GM12878 (cell line): Measurements from ENCODE around the gene CLCNKA. TPM values are rescaled to one million over a fixed set of nuclear protein-coding genes. Genes with fewer than 3 reads are reported as not detected.
"Not testable (repeated sequence)": the region's sequence is repeated elsewhere in the genome, so short reads cannot be mapped to it uniquely, and the experiment has no call there.

Source experiments
- ATAC-seq: fragments of 200-7000 bp; cut with Tn5 transposase; 3 replicates; pipeline ENCODE4 v1.9.1; 2020; ENCODE audit warnings: mild to moderate bottlenecking, moderate library complexity
- BruUV-seq: library from RNA; stranded (reverse); fragments of 400-500 nt; replicated peaks from 2 replicates; lab custom pipeline; 2021; lab: Mats Ljungman, UMichigan
- CTCF ChIA-PET: fragments of 300-600 bp; sonication (Branson Sonifier 250); formaldehyde crosslinking; extraction: SDS; loops from one replicate; lab custom pipeline; 2021; ENCODE audit warnings: inconsistent platforms; lab: Yijun Ruan, JAX
- POLR2A ChIA-PET: fragments of 350-600 bp; formaldehyde crosslinking; extraction: SDS; loops from one replicate; lab custom pipeline; 2021; ENCODE audit warnings: inconsistent platforms; lab: Charles Lee
- RAD21 ChIA-PET: fragments of 300-600 bp; sonication (Branson Sonifier 250); formaldehyde crosslinking; loops from one replicate; lab custom pipeline; 2023; ENCODE audit warnings: antibody characterized with exemption; ENCODE audit not compliant: unreplicated experiment; lab: Charles Lee
- SMC1A ChIA-PET: fragments of 300-600 bp; sonication (Branson Sonifier 250); formaldehyde crosslinking; loops from one replicate; lab custom pipeline; 2023; ENCODE audit not compliant: unreplicated experiment, uncharacterized antibody; lab: Charles Lee
- DNase-seq: peaks from one replicate; pipeline ENCODE4 v3.0.0-alpha.2; 2011; ENCODE audit warnings: low read depth, low spot score
- FAIRE-seq: peaks from 3 replicates; lab custom pipeline; 2011; peaks lifted over from hg19 to GRCh38; lab: Jason Lieb, UNC
- H2AFZ ChIP-seq: 2 replicates; pipeline ENCODE4 v1.6.0; 2011; ENCODE audit warnings: low read depth, low read length, control low read depth; ENCODE audit not compliant: control insufficient read depth
- H3K27ac ChIP-seq: 2 replicates; pipeline ENCODE4 v1.5.1; 2011; ENCODE audit warnings: control low read depth; ENCODE audit not compliant: control insufficient read depth, insufficient read depth
- H3K27me3 ChIP-seq, 2 experiments: replicated peaks in 1 of 2; 2 replicates each; pipeline versions ENCODE4 v1.6.0 to v1.6.1; 2011; ENCODE audit warnings: low read length in 1 of 2; ENCODE audit not compliant: control insufficient read depth in 2 of 2, insufficient read depth in 2 of 2
- H3K36me3 ChIP-seq, 2 experiments: 2 replicates each; pipeline ENCODE4 v1.5.1; 2011; ENCODE audit warnings: low read length in 1 of 2; ENCODE audit not compliant: control insufficient read depth in 2 of 2, insufficient read depth in 2 of 2
- H3K4me1 ChIP-seq: 2 replicates; pipeline ENCODE4 v1.6.1; 2011; ENCODE audit warnings: mild to moderate bottlenecking, low read length, moderate library complexity, mixed read lengths; ENCODE audit not compliant: control insufficient read depth, insufficient read depth
- H3K4me2 ChIP-seq: 2 replicates; pipeline ENCODE4 v1.6.0; 2011; ENCODE audit warnings: control low read depth; ENCODE audit not compliant: control insufficient read depth, insufficient read depth
- H3K4me3 ChIP-seq: fragments of 200-600 bp; sonication (generic); 2 replicates; pipeline ENCODE4 v1.5.1; 2016
- H3K79me2 ChIP-seq: 2 replicates; pipeline ENCODE4 v1.6.0; 2011; ENCODE audit warnings: low read length; ENCODE audit not compliant: control insufficient read depth, insufficient read depth
- H3K9ac ChIP-seq: 2 replicates; pipeline ENCODE4 v1.8.0; 2011; ENCODE audit warnings: low read length, control low read depth, mixed read lengths; ENCODE audit not compliant: control insufficient read depth, insufficient read depth
- H3K9me3 ChIP-seq: replicated peaks from 3 replicates; pipeline ENCODE4 v1.5.1; 2011; ENCODE audit warnings: mild to moderate bottlenecking, low read length; ENCODE audit not compliant: control insufficient read depth, insufficient read depth
- H4K20me1 ChIP-seq: 2 replicates; pipeline ENCODE4 v1.6.0; 2011; ENCODE audit not compliant: control insufficient read depth, insufficient read depth
- ATF3 ChIP-seq: IDR thresholded peaks from 2 replicates; pipeline ENCODE4 v1.6.1; 2011; ENCODE audit warnings: low read depth, mild to moderate bottlenecking, low read length, moderate library complexity, borderline replicate concordance; ENCODE audit errors: extremely low read depth
- IRF5 ChIP-seq: fragments of 450-650 bp; IDR thresholded peaks from 2 replicates; pipeline ENCODE4 v1.6.1; 2017; ENCODE audit warnings: borderline replicate concordance
- PBX3 ChIP-seq: IDR thresholded peaks from 2 replicates; pipeline ENCODE4 v1.6.1; 2011; ENCODE audit warnings: mild to moderate bottlenecking, low read depth, low read length, moderate library complexity; ENCODE audit not compliant: insufficient replicate concordance
- SPI1 ChIP-seq: IDR thresholded peaks from 2 replicates; pipeline ENCODE4 v1.6.1; 2011; ENCODE audit warnings: low read depth, mild to moderate bottlenecking, low read length, moderate library complexity, borderline replicate concordance; ENCODE audit not compliant: insufficient read depth
- SREBF1 ChIP-seq: IDR thresholded peaks from 2 replicates; pipeline ENCODE4 v1.6.1; 2012; ENCODE audit warnings: mild to moderate bottlenecking, low read length
- WGBS: methylation state at CpG from one replicate; pipeline ENCODE4 v1.1.6; 2016; ENCODE audit warnings: low lambda C conversion rate; ENCODE audit not compliant: insufficient replicate concordance, insufficient coverage; ENCODE audit errors: missing lambda C conversion rate; 5-methylcytosine and 5-hydroxymethylcytosine counted together
- in situ Hi-C: fragments of 300-500 bp; cut with MboI; formaldehyde crosslinking; loops from 9 replicates; pipeline ENCODE4 v1.14.3; 2018; ENCODE audit warnings: mixed read lengths
- intact Hi-C: fragments of 100-400 bp; cut with micrococcal nuclease; formaldehyde crosslinking; loops from one replicate; pipeline ENCODE4 v1.14.2; 2022; ENCODE audit not compliant: unreplicated experiment
- polyA plus RNA-seq, 11 experiments: library from polyadenylated mRNA; depleted of rRNA in 4 of 11; unstranded in 6 of 11; stranded (reverse) in 5 of 11; fragments of >200 nt; fragmentation: Nextera tagmentation in 4 of 11; fragmentation: Illumina TruSeq in 1 of 11; extraction: Ambion mirVana in 4 of 11; extraction: Trizol in 1 of 11; gene quantifications; 1 replicate in 1 of 11; 2 replicates in 10 of 11; pipeline versions ENCODE4 v1.2.1 to v1.2.3, GENCODE V29; 2011 to 2016; ENCODE audit warnings: inconsistent platforms in 2 of 11, missing spikeins in 2 of 11, low read depth in 1 of 11
- total RNA-seq, 4 experiments: library from RNA; depleted of rRNA in 3 of 4; stranded (reverse); fragments of >200 nt in 3 of 4; fragmentation: Illumina TruSeq in 1 of 4; extraction: Trizol in 1 of 4; gene quantifications; 2 replicates each; pipeline versions ENCODE4 v1.2.1 to v1.2.3, GENCODE V29; 2013 to 2021

The CLCNKA gene
- total and polyA plus RNA-seq, 10 of the 15 experiments (the other 5 are each of a cell fraction or from before 2014, with no cell fraction given): 0.02 to 0.15 (median 0.08) TPM; not detected in 6

GRCh38 chr1:16038620-16038912 is 16.7 kb downstream of the CLCNKA start:
- ChIA-PET POLR2A (no interaction called here), RAD21 (no interaction called here), CTCF (interaction anchor here (0.7 kb wide), 1 partner anchor 44 kb away, joined by 3 read pairs; no protein-coding TSS in a partner anchor), SMC1A (no interaction called here)
- no peaks in the 10 kb centered on the region for H3K36me3 ChIP-seq
- H3K4me1 ChIP-seq: no peaks in the 10 kb centered on the region
- no peaks in the 10 kb centered on the region for H3K79me2 ChIP-seq
- H3K9ac ChIP-seq: no peak overlapping the region
- WGBS: 13% methylated on average over 4 of the region's 4 CpGs
- intact Hi-C loops: no loop called here
- no peak for TF ChIP-seq SREBF1
- TF ChIP-seq PBX3: no peak
- TF ChIP-seq SPI1: no peak
- no peak for TF ChIP-seq IRF5
- TF ChIP-seq ATF3: no peak
- ATAC-seq: no peak
- no peak for DNase-seq
- no peaks in the 10 kb centered on the region for H3K27me3 ChIP-seq
- no peaks in the 10 kb centered on the region for H4K20me1 ChIP-seq
- FAIRE-seq: no peak
- H3K4me2 ChIP-seq: no peak overlapping the region
- no peak overlapping the region for H2AFZ ChIP-seq
- H3K9me3 ChIP-seq: no peaks in the 10 kb centered on the region
- in situ Hi-C loops: no loop called here
- no TSS peak for BruUV-seq
- no peak overlapping the region for H3K27ac ChIP-seq
- H3K4me3 ChIP-seq: no peak overlapping the region

GRCh38 chr1:16039871-16040270 is 18.0 kb downstream of the CLCNKA start:
- FAIRE-seq, H4K20me1 ChIP-seq, POLR2A ChIA-PET, H3K27me3 ChIP-seq, H3K27ac ChIP-seq, H3K4me3 ChIP-seq, BruUV-seq, ATAC-seq, DNase-seq, H3K9ac ChIP-seq, H3K4me1 ChIP-seq, RAD21 ChIA-PET, H2AFZ ChIP-seq, H3K79me2 ChIP-seq, in situ Hi-C loops, H3K9me3 ChIP-seq, CTCF ChIA-PET, H3K36me3 ChIP-seq, H3K4me2 ChIP-seq: not testable (repeated sequence)
- WGBS: 34% methylated on average over 8 of the region's 8 CpGs
- intact Hi-C loops: loop anchor here (1.0 kb wide), 1 partner anchor 22 kb away; no protein-coding TSS in a partner anchor
- SMC1A ChIA-PET: interaction anchor here (0.6 kb wide), 1 partner anchor 187 kb away, joined by 3 read pairs; no protein-coding TSS in a partner anchor
